Iris pigment epithelial cell (primary cell): ENCODE results near the gene USP47.
A peak's percentile ranks its signal among the peaks of the same experiment; 100 is the strongest.

Experiments
- DNase-seq: peaks from one replicate; pipeline ENCODE4 v3.0.0-alpha.2; 2011; ENCODE audit warnings: low read depth

Gene USP47

GRCh38 chr11:11967669-11968510 lies 126.1 kb downstream of the USP47 start:
- no peak for DNase-seq

- no peak for DNase-seq
Measured at GRCh38 chr11:11968511-11969280, 126.9 kb downstream of the USP47 start.

GRCh38 chr11:11969380-11970215 lies 127.8 kb downstream of the USP47 start:
- no peak for DNase-seq

- DNase-seq = no peak
Measured at GRCh38 chr11:11970556-11970955, 128.8 kb downstream of the USP47 start.

GRCh38 chr11:11971906-11972547 lies 130.3 kb downstream of the USP47 start:
- DNase-seq = no peak

GRCh38 chr11:11972730-11973341 lies 131.1 kb downstream of the USP47 start:
- DNase-seq = no peak

GRCh38 chr11:11973361-11973800 lies 131.6 kb downstream of the USP47 start:
- no peak for DNase-seq

GRCh38 chr11:11973866-11974265 lies 132.1 kb downstream of the USP47 start:
- DNase-seq = no peak

- no peak for DNase-seq
Measured at GRCh38 chr11:11975201-11976092, 133.7 kb downstream of the USP47 start.

GRCh38 chr11:11976481-11977127 lies 134.8 kb downstream of the USP47 start:
- no peak for DNase-seq

- DNase-seq = peak; percentile 70
Measured at GRCh38 chr11:11977206-11977938, 135.6 kb downstream of the USP47 start.

GRCh38 chr11:11978098-11978637 lies 136.4 kb downstream of the USP47 start:
- no peak for DNase-seq

- DNase-seq = peak; percentile 67
Measured at GRCh38 chr11:11978792-11979487, 137.2 kb downstream of the USP47 start.

- peak; percentile 74 for DNase-seq
Measured at GRCh38 chr11:11979488-11980117, 137.8 kb downstream of the USP47 start.

- no peak for DNase-seq
Measured at GRCh38 chr11:11980200-11980599, 138.4 kb downstream of the USP47 start.

- peak; percentile 54 for DNase-seq
Measured at GRCh38 chr11:11980841-11981308, 139.1 kb downstream of the USP47 start.

- no peak for DNase-seq
Measured at GRCh38 chr11:11981364-11981763, 139.6 kb downstream of the USP47 start.
